ENCODE data around the gene MAPK11. TPM values are rescaled to one million over a fixed set of nuclear protein-coding genes. Genes with fewer than 3 reads are reported as not detected.

MAPK11 gene
- total and polyA plus RNA-seq, 10 of the 15 experiments (the other 5 are each of a cell fraction or from before 2014, with no cell fraction given): 0.05 to 12.8 (median 3.7) TPM

- TF ChIP-seq SMAD1 (IDR thresholded peaks at IDR 0.05; ENCODE audit: low read depth, partially characterized antibody) (no peak), SREBF2 (IDR thresholded peaks at IDR 0.05; ENCODE audit: low read length) (0 out of 2 replicates have a peak, but pooled peaks have one; percentile 35), GABPA (IDR thresholded peaks at IDR 0.05; ENCODE audit: low read depth) (peak; percentile 95), ZZZ3 (IDR thresholded peaks at IDR 0.05; ENCODE audit: control insufficient read depth, insufficient read length, low read depth) (no peak), ZNF384 (IDR thresholded peaks at IDR 0.05; ENCODE audit: borderline replicate concordance, low read depth, low read length) (peak; percentile 37; the same call in 1 of the 2 replicates), ZNF217 (IDR thresholded peaks at IDR 0.05) (no peak), KLF5 (IDR thresholded peaks at IDR 0.05; ENCODE audit: partially characterized antibody) (peak; percentile 56), SP1 (IDR thresholded peaks at IDR 0.05; ENCODE audit: low read depth, low read length) (peak; percentile 28), BCL11A (IDR thresholded peaks at IDR 0.05; ENCODE audit: low read depth, low read length) (no peak), NFYA (IDR thresholded peaks at IDR 0.05; ENCODE audit: borderline replicate concordance, low read depth, low read length) (no peak), SMC3 (IDR thresholded peaks at IDR 0.05; ENCODE audit: borderline replicate concordance, low read length) (no peak), HDGF (IDR thresholded peaks at IDR 0.05) (0 out of 2 replicates have a peak, but pooled peaks have one; percentile 38)
- TF ChIP-seq, protein P1, sequence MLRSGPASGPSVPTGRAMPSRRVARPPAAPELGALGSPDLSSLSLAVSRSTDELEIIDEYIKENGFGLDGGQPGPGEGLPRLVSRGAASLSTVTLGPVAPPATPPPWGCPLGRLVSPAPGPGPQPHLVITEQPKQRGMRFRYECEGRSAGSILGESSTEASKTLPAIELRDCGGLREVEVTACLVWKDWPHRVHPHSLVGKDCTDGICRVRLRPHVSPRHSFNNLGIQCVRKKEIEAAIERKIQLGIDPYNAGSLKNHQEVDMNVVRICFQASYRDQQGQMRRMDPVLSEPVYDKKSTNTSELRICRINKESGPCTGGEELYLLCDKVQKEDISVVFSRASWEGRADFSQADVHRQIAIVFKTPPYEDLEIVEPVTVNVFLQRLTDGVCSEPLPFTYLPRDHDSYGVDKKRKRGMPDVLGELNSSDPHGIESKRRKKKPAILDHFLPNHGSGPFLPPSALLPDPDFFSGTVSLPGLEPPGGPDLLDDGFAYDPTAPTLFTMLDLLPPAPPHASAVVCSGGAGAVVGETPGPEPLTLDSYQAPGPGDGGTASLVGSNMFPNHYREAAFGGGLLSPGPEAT (IDR thresholded peaks at IDR 0.05; ENCODE audit: low read depth): peak; percentile 88
- TF ChIP-seq, protein P2, sequence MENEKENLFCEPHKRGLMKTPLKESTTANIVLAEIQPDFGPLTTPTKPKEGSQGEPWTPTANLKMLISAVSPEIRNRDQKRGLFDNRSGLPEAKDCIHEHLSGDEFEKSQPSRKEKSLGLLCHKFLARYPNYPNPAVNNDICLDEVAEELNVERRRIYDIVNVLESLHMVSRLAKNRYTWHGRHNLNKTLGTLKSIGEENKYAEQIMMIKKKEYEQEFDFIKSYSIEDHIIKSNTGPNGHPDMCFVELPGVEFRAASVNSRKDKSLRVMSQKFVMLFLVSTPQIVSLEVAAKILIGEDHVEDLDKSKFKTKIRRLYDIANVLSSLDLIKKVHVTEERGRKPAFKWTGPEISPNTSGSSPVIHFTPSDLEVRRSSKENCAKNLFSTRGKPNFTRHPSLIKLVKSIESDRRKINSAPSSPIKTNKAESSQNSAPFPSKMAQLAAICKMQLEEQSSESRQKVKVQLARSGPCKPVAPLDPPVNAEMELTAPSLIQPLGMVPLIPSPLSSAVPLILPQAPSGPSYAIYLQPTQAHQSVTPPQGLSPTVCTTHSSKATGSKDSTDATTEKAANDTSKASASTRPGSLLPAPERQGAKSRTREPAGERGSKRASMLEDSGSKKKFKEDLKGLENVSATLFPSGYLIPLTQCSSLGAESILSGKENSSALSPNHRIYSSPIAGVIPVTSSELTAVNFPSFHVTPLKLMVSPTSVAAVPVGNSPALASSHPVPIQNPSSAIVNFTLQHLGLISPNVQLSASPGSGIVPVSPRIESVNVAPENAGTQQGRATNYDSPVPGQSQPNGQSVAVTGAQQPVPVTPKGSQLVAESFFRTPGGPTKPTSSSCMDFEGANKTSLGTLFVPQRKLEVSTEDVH (IDR thresholded peaks at IDR 0.05; ENCODE audit: low read depth, partially characterized antibody): peak; percentile 89
- TF ChIP-seq, protein P3, sequence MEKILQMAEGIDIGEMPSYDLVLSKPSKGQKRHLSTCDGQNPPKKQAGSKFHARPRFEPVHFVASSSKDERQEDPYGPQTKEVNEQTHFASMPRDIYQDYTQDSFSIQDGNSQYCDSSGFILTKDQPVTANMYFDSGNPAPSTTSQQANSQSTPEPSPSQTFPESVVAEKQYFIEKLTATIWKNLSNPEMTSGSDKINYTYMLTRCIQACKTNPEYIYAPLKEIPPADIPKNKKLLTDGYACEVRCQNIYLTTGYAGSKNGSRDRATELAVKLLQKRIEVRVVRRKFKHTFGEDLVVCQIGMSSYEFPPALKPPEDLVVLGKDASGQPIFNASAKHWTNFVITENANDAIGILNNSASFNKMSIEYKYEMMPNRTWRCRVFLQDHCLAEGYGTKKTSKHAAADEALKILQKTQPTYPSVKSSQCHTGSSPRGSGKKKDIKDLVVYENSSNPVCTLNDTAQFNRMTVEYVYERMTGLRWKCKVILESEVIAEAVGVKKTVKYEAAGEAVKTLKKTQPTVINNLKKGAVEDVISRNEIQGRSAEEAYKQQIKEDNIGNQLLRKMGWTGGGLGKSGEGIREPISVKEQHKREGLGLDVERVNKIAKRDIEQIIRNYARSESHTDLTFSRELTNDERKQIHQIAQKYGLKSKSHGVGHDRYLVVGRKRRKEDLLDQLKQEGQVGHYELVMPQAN (conservative IDR thresholded peaks at IDR 0.05): peak; percentile 88
- TF ChIP-seq, protein P4, sequence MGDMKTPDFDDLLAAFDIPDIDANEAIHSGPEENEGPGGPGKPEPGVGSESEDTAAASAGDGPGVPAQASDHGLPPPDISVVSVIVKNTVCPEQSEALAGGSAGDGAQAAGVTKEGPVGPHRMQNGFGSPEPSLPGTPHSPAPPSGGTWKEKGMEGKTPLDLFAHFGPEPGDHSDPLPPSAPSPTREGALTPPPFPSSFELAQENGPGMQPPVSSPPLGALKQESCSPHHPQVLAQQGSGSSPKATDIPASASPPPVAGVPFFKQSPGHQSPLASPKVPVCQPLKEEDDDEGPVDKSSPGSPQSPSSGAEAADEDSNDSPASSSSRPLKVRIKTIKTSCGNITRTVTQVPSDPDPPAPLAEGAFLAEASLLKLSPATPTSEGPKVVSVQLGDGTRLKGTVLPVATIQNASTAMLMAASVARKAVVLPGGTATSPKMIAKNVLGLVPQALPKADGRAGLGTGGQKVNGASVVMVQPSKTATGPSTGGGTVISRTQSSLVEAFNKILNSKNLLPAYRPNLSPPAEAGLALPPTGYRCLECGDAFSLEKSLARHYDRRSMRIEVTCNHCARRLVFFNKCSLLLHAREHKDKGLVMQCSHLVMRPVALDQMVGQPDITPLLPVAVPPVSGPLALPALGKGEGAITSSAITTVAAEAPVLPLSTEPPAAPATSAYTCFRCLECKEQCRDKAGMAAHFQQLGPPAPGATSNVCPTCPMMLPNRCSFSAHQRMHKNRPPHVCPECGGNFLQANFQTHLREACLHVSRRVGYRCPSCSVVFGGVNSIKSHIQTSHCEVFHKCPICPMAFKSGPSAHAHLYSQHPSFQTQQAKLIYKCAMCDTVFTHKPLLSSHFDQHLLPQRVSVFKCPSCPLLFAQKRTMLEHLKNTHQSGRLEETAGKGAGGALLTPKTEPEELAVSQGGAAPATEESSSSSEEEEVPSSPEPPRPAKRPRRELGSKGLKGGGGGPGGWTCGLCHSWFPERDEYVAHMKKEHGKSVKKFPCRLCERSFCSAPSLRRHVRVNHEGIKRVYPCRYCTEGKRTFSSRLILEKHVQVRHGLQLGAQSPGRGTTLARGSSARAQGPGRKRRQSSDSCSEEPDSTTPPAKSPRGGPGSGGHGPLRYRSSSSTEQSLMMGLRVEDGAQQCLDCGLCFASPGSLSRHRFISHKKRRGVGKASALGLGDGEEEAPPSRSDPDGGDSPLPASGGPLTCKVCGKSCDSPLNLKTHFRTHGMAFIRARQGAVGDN (IDR thresholded peaks at IDR 0.05): peak; percentile 72; the same call in 1 of the 2 replicates
- TF ChIP-seq, protein P5, sequence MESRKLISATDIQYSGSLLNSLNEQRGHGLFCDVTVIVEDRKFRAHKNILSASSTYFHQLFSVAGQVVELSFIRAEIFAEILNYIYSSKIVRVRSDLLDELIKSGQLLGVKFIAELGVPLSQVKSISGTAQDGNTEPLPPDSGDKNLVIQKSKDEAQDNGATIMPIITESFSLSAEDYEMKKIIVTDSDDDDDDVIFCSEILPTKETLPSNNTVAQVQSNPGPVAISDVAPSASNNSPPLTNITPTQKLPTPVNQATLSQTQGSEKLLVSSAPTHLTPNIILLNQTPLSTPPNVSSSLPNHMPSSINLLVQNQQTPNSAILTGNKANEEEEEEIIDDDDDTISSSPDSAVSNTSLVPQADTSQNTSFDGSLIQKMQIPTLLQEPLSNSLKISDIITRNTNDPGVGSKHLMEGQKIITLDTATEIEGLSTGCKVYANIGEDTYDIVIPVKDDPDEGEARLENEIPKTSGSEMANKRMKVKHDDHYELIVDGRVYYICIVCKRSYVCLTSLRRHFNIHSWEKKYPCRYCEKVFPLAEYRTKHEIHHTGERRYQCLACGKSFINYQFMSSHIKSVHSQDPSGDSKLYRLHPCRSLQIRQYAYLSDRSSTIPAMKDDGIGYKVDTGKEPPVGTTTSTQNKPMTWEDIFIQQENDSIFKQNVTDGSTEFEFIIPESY (IDR thresholded peaks at IDR 0.05): no peak
Observed at GRCh38 chr22:50244420-50245213, 25.6 kb downstream of the MAPK11 start, which contains the start of gene TUBGCP6 (continued).

Measured in GM12878 (cell line).